GM23248 (cell line): ENCODE results near the gene CHRM4.

Experiments used
- EZH2 ChIP-seq: fragments of 200-600 bp; sonication (generic); IDR thresholded peaks from 2 replicates; pipeline ENCODE4 v1.6.1; 2018; ENCODE audit warnings: antibody characterized with exemption, mild to moderate bottlenecking; ENCODE audit not compliant: insufficient read depth, poor library complexity, severe bottlenecking
- EZH2phosphoT487 ChIP-seq: fragments of 200-600 bp; sonication (generic); IDR thresholded peaks from 2 replicates; pipeline ENCODE4 v1.6.1; 2018; ENCODE audit warnings: antibody characterized with exemption, moderate library complexity, mild to moderate bottlenecking, low read depth; ENCODE audit not compliant: insufficient read depth

GRCh38 chr11:46387456-46387855 lies 4.1 kb downstream of the CHRM4 start:
- TF ChIP-seq EZH2 (no peak), EZH2phosphoT487 (no peak)
